ENCODE data around the gene PROSER3.

DNA sequence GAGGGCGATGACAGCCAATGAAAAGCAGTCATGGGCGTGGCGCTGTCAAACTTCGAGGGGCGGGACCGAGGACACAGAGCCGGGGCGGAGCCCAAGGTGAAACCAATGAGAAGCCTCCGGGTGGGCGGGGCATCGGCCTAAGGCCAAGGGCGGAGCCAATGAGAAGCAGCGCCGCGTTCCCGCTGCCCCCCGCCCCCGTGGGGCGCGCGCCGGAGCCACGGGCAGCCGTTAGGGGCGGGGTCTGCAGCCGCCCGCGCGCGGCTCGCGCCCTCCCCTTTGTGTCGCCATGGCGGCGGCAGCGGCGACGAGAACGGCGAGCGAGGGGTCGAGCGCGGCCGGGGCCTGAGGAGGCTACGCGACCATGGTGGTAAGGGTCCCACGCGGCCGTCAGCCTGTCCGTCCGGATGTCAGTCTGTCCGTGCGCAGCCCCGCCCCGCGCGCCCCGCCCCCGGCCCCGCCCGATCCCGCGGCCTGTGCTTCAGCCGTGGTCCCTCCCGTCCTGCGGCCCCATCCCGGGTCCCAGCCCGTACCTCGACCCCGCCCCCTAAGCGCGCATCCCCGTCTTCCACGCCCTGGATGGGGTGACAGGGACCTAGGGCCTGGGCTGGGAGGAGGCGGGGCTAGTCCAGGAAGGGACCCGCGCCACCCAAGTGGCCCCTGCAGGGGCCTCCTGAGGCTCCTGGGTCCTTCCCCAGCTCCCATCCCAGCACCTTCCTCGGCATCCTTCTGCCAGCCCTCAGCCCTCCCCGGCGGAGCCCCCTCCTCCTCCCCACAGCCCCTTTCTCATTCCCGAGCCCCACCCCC, 17.5 kb downstream of the PROSER3 start, which contains the start of gene ARHGAP33:
- TF ChIP-seq, protein P1, sequence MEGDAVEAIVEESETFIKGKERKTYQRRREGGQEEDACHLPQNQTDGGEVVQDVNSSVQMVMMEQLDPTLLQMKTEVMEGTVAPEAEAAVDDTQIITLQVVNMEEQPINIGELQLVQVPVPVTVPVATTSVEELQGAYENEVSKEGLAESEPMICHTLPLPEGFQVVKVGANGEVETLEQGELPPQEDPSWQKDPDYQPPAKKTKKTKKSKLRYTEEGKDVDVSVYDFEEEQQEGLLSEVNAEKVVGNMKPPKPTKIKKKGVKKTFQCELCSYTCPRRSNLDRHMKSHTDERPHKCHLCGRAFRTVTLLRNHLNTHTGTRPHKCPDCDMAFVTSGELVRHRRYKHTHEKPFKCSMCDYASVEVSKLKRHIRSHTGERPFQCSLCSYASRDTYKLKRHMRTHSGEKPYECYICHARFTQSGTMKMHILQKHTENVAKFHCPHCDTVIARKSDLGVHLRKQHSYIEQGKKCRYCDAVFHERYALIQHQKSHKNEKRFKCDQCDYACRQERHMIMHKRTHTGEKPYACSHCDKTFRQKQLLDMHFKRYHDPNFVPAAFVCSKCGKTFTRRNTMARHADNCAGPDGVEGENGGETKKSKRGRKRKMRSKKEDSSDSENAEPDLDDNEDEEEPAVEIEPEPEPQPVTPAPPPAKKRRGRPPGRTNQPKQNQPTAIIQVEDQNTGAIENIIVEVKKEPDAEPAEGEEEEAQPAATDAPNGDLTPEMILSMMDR (IDR thresholded peaks at IDR 0.05; ENCODE audit: low read depth, low read length, poor library complexity, severe bottlenecking): no peak
- TF ChIP-seq EZH2phosphoT487 (IDR thresholded peaks at IDR 0.05; ENCODE audit: borderline replicate concordance, low read length): no peak
